GM13976 (cell line): ENCODE results near the gene EIF1B.

Experiments used
- DNase-seq: peaks from one replicate; pipeline ENCODE4 v3.0.0; 2012; ENCODE audit warnings: low spot score
- in situ Hi-C: fragments of 300-500 bp; cut with MboI; formaldehyde crosslinking; loops from one replicate; pipeline ENCODE4 v1.12.0; 2022; ENCODE audit warnings: low sequenced_read_pairs, mixed read lengths, inconsistent platforms; ENCODE audit not compliant: unreplicated experiment
- TF ChIP-seq, protein P1 (sequence below): IDR thresholded peaks from 2 replicates; pipeline ENCODE4 v1.5.1; 2012; ENCODE audit warnings: borderline replicate concordance, mild to moderate bottlenecking; ENCODE audit not compliant: insufficient read depth; ENCODE audit errors: extremely low read depth, missing control alignments, control extremely low read depth

The EIF1B gene

DNA sequence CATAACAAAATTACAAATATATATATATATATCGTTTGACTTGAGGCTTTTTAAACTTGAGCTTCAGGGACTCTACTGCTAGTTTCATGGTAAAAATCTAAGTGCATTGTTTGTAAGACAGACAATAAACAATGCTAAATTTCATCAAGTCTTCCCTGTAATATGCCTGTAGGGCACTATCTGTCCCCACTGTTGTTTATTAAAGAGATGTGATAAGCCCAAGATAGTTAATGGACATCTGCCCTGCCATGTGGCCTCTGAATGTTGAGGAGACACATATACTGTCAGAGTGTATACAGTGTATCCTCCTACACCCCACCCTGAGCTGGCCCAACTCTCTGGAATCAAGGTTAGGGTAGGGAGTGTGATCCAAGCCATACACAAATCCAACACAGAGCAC, 15.1 kb upstream of the EIF1B start:
- in situ Hi-C loops, result no loop called here
- DNase-seq, result no peak

DNA sequence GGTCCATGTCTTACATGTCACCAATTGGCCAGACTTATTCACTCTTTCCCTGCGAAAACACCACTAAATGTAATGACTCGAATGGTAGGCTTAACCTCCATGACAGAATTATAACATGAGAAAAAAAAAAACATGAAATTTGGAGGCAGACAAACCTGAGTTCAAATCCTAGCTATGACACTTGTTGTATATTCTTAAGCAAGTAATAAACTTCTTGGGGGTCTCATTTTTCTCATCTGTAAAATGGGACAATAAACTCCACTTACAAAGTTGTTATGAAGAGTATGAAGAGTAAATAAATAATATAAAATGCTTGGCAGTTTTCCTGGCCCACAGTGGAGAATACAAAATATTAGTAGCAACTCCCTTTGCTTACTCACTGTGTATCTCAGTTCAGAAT, 11.4 kb upstream of the EIF1B start:
- in situ Hi-C loops, result no loop called here
- no peak for DNase-seq
- TF ChIP-seq, protein P1, sequence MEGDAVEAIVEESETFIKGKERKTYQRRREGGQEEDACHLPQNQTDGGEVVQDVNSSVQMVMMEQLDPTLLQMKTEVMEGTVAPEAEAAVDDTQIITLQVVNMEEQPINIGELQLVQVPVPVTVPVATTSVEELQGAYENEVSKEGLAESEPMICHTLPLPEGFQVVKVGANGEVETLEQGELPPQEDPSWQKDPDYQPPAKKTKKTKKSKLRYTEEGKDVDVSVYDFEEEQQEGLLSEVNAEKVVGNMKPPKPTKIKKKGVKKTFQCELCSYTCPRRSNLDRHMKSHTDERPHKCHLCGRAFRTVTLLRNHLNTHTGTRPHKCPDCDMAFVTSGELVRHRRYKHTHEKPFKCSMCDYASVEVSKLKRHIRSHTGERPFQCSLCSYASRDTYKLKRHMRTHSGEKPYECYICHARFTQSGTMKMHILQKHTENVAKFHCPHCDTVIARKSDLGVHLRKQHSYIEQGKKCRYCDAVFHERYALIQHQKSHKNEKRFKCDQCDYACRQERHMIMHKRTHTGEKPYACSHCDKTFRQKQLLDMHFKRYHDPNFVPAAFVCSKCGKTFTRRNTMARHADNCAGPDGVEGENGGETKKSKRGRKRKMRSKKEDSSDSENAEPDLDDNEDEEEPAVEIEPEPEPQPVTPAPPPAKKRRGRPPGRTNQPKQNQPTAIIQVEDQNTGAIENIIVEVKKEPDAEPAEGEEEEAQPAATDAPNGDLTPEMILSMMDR, result no peak

More for the DNA sequence above, 15.1 kb upstream of the EIF1B start:
- TF ChIP-seq, protein P1, result no peak

DNA sequence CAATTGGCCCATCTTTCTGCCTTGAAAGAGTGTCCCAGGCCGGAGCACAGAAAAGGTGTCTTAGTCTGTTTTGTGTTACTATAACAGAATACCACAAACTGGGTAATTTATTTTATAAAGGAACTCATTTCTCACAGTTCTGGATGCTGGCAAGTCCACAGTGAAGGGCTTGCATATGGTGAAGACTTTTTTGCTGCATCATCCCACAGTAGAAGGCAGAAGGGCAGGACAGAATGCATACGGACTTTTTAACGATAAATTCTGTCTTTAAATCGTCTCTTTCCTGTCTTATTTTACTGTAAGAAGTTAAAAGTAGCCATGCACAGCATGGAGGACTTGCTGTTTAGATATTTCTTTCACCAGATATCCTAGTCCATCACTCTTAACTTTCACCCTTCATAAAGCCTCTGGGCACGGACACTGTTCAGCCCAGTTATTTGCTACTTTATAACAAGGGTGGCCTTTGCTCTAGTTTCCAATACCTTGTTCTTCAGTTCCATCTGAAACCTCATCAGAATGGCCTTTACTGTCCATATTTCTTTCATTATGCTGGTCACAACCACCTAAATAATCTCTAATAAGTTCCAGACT, 10.3 kb upstream of the EIF1B start:
- in situ Hi-C loops, result no loop called here
- DNase-seq, result no peak
- TF ChIP-seq, protein P1, result no peak

DNA sequence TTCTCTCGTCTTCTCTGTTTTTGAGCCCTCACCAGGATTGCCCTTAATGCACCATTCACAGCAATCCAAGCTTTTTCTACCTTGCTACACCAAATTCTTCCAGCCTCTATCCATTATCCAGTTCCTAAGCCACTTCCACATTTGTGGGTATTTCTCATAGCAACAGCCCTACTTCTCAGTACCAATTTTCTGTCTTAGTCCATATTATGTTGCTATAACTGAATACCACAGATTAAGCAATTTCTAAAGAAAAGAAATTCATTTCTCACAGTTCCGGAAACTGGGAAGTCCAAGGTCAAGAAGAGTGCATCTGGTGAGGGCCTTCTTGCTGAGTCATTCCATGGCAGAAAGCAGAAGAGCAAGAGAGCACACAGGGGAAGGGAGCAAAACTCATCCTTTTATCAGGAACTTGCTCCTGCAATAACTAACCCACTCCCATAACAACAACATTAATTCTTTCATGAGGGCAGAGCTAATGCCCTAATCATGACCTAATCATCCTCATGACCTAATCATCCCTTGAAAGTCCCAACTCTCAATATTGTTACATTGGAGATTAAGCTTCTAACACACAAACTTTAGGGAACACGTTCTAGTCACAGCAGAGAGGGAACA, 9.7 kb upstream of the EIF1B start:
- no peak for DNase-seq
- TF ChIP-seq, protein P1, result no peak
- in situ Hi-C loops, result no loop called here

DNA sequence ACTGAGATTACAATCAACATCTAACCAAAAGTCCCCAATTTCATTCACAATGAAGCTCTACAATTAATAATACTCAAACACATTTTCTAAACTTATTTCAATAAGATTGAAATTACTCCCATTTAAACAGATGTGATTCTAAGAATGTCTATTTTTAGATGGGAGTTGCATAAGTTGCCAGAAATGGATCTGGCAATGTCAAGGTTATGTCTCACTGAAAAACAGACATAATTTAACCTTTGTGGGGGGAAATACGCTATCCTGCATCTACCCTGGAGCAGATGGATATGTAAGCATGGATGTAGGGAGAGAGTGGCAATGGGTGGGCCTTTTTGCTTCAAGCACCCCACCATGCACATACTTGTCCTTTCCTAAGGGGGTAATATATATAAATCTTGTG, 6.7 kb upstream of the EIF1B start:
- in situ Hi-C loops, result no loop called here
- TF ChIP-seq, protein P1, result no peak
- DNase-seq, result no peak

DNA sequence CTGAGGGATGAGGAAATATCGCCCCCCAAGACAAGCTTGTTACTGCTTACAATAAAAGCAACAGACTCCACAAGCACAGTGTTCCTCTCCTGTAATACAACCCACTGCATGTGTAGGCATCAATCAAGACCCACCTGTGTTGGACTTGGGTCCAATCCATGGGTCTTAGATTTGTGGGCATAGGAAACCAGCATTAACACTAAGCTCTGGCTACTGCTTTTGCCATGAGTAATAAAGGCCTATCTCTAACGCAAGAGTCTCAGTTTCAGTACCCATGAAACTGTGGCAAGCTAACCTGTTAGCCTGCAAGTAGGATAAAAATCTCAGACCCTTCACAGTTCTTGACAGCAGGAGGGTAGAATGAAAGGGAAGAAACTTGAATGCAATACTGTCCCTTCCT, 5.2 kb upstream of the EIF1B start:
- TF ChIP-seq, protein P1, result no peak
- in situ Hi-C loops, result no loop called here
- no peak for DNase-seq

DNA sequence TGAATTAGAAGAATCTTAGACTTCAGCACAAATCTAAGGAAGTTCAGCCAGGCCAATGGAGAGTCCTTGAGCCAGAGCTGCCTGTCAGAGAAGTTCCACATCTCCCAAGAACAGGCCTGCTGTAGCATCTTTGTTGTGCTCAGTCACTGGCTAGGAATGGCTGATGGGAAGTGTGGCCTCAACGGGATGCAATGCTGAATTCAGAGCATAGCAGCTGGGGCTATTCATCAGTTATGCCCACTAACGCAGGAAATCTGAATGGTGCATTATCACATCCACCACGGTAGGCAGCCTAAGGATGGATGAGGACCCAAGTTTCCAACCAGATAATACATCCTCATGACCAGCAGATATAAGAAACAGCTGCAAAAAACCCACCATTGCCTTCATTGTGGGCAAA, 3.2 kb upstream of the EIF1B start:
- in situ Hi-C loops, result no loop called here
- TF ChIP-seq, protein P1, result no peak
- DNase-seq, result no peak
